CD4-positive, alpha-beta T cell treated with Interleukin-17A for 1 hour (primary cell): ENCODE data around the gene GRHL1.
"Not testable (repeated sequence)": the region's sequence is repeated elsewhere in the genome, so short reads cannot be mapped to it uniquely, and the experiment has no call there.

Experiments used
- DNase-seq: peaks from one replicate; pipeline ENCODE4 v3.0.0-alpha.2; 2020

The GRHL1 gene

GRCh38 chr2:9998916-9999654, 47.6 kb downstream of the GRHL1 start:
- DNase-seq: no peak

GRCh38 chr2:9999693-10000092, 48.2 kb downstream of the GRHL1 start:
- no peak for DNase-seq

DNA sequence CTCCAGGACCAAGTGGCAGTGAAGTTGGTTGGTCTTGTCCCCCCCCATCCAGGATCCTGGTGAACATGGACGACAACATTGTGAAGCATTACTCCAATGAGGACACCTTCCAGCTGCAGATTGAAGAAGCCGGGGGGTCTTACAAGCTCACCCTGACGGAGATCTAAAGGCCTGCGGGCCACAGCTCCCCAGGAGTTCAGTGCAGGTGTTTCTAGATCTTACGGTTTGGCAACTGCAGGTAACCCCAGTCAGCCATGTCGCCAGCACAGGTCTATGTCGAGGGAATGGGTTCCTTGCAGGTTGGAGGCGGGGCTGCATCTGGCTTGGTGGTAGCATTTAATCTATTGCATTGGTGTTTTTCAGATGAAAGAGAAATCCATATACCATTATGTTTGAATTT, 49.0 kb downstream of the GRHL1 start:
- DNase-seq: no peak

DNA sequence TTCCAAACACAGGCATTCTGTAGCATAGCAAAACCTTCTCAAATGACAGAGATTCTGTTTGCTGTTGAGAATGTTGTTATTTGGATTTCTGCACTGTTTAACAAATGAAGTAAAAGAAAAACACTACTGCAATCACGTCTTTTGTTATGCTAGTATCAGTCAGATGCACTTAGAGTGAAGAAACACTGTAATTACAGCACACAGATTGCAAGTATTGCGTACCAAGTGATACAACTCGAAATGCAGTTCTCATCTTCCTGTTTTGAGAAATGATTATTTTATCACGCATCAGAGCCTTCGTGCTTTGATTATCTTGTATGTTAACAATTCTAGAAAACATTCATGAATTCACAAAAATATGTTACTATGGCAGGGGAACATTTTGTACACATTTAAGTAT, 50.1 kb downstream of the GRHL1 start:
- DNase-seq: no peak

DNA sequence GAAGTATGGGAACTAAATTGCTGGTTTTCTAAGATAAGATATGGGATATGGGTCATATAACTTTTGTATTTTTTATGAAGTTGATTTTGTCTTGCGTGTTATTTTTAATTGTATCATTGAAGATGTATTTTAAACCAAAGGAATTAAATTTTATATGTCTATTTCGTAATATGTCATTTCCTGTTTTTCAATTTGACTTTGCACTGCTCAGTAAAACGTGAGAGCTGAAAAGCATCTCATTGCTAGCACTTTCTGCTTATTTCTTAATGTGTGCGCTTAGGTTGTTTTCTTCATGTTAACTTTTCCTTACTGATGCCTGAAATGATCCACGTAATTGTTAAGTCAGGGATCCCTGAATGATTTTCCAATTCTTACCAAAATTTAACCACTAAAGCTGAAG, 50.6 kb downstream of the GRHL1 start:
- DNase-seq: no peak

GRCh38 chr2:10002681-10003080, 51.2 kb downstream of the GRHL1 start:
- no peak for DNase-seq

- DNase-seq: no peak
Observed at GRCh38 chr2:10003206-10004125, 52.0 kb downstream of the GRHL1 start.

- no peak for DNase-seq
Observed at GRCh38 chr2:10004401-10004800, 52.9 kb downstream of the GRHL1 start.

DNA sequence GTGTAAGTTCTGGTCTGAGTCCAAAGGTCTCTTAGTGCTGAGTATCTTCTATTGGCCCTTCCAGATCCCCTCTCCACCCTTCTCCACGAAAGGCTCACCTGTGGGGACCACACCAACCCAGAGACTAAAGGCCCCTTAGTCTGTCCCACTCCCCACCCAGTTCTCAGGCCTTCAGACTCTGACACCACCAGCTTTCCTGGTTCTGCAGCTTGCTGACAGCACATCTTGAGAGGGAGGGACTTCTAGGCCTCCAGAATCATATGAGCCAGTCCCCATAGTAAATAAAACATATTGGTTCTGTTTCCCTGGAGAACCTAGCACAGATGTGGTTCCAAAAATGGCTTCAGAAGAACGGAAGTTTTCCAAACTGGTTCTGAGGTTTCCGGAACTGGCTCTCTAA, 53.3 kb downstream of the GRHL1 start:
- DNase-seq: no peak

DNA sequence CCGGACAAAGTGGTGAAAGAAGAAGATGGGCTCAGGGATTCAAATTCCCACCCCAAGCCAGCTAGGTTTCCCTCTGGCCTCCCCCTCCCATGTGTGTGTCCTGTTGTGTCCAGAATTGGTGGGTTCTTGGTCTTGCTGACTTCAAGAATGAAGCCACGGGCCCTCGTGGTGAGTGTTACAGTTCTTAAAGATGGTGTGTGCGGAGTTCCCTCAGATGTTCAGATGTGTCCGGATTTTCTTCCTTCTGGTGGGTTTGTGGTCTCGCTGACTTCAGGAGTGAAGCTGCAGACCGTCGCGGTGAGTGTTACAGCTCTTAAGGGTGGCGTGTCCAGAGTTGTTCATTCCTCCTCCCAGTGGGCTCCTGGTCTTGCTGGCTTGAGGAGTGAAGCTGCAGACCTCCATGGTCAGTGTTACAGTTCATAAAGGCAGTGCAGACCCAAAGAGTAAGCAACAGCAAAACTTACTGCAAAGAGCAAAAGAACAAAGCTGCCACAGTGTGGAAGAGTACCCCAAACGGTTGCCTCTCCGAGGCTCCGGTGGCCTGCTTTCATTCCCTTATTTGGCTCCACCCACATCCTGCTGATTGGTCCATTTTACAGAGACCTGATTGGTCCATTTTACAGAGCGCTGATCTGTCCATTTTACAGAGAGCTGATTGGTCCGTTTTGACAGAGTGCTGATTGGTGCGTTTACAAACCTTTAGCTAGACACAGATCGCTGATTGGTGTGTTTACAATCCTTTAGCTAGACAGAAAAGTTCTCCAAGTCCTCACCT, 54.2 kb downstream of the GRHL1 start:
- no peak for DNase-seq

DNA sequence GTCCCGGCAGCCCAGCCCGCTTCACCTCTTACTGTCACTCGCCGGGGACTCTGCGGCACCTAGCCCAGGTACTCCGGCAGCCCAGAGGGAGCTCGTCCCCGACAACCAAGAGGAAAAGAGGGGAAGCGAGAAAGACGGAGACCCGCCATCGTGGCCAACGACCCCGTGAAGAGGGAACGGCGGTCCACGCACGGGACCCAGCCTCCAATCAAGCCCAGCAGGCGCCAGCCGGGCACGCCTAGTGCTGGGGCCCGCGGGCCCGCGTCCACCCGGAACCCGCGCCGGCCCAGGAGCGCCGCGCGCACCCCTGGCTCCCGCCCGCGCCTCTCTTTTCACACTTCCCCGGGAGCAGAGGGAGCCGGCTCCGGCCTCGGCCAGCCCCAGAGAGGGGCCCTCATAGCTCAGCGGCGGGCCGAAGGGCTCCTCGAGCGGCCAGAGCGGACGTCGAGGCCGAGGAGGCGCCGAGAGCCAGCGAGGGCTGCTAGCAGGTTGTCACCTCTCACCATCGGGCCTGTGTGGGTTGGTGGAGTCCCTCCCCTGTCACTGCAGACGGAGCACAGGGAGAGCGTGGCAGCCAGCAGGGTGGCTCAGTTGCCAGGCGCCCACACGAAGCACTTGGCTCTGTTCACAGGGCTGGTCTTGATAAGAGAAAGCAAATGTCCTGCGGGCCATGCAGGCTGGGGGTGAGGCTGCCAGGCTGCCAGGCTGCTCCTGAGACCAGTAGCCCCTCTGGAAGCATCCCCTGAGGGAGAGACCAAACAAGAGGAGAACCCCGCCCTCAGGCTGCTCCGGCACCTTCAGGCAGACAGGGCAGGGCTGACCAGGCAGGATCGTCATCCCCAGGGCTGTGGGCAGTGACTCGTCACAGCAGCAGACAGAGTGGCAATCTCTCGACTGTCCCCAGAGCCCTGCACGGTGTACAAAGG, 55.0 kb downstream of the GRHL1 start:
- no peak for DNase-seq

DNA sequence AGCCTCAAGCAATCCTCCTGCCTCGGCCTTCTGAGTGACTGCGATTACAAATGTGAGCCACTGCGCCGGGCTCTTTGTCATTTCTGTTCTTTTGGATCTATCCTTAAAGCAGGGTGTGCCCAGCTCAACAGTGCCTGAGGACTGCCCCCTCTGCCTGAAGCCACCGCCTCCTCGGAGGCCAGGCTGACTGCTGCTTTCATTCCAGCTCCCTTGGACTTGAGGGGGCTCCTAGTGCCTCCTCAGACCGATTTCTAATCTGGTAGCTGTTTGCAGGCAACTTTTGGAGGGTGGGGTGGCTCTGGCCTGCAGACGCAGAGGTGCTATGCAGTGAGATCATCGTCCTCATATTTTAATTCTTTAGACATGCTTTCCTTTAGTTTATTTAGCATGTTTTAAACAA, 55.9 kb downstream of the GRHL1 start:
- no peak for DNase-seq

DNA sequence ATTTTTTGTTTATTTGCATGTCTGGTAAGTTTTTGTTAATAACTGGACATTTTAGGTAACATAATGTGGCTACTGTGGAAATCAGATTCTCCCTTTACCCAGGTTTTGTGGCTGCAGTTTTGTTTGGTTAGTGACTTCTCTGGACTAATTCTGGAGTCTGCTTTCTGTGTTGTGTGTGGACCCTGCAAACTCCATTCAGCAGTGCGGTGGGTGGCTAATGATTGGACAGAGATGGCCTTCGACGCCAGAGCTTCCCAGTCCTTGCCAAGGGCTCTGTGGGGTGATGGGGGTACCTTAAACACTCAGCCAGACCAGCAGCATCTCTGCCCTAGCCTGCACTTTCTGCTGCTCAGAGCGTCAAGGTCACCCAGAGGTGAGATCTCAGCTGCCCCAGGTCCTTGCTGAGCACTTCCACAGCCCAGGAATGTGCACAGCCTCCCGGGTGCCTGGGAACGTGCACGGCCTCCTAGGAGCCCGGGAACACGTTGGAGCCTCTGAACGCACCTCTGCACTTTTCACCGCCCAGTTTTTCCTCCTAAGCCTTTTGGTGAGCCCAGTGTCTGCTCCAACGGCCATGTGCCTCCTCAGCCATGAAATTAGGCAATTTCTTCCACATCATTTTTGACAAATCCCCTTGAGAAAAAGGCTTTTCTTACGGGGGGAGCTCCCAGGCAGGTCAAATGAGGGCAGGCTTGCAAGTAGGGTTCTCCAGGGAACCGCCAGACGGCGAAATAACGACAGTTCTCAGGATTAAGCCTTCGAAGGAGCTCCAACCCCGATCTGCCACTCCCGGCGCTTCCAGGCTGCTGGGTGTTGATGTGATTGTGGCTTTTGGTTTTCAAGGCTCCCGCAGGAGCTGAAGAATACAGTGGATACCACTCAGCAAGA, 56.7 kb downstream of the GRHL1 start:
- no peak for DNase-seq

DNA sequence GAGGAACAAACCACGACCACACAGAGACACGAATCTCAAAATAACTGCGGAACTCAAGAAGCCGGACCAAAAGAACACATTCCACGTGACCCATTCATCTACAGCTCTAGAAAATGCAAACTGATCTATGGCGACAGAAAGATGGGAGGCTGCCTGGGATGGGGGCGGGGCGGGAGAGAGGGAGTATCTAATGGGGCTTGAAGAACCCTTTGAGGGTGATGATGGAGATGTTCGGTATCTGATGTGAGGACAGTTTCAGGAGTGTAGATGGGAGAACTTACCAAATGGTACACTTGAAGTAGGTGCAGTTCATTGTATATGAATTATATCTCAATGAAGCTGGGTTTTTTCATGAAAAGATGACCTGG, 57.3 kb downstream of the GRHL1 start:
- DNase-seq: no peak

GRCh38 chr2:10009271-10009810, 57.8 kb downstream of the GRHL1 start:
- no peak for DNase-seq

DNA sequence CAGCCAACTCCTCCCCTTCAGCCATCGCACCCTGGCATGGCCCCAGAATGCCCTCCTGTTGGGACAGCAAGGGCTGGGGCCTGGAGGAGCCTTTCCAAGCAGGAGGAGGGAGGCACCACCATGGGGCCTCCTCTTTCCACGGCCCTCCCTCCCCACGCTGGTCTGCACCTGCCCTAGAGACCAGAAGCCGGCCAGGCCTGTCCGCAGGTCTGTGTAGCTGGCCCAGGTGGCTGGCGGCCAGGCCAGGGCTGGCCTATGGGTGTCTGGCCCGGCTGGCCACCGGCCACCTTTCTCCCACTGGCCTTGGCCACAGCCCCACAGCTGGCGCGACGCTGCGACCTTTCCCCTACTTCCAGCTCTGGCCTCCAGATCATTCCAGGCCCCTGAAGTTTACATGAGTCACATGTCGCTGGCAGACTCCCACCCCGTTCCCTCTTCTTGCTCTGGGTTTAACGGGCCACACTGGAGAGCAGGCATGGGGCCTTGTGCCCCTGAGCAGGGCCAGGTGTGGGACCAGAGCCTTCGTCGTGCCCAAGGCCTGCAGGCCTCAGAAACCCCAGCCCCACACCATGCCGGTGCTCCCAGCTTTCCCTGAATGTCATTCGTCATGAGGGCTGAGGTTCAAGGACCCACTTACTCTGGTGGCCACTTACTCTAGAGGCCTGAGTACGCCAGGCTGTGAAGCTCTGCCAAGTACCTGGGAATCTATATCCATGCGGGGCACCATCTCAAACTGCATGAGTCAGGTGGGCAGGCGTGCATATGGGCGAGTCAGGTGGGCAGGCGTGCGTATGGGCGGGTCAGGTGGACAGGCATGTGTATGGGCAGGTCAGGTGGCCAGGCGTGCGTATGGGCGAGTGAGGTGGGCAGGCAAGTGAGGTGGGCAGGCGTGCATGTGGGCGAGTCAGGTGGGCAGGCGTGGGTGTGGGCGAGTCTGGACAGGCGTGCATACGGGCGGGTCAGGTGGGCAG, 58.6 kb downstream of the GRHL1 start:
- no peak for DNase-seq

- not testable (repeated sequence) for DNase-seq
Observed at GRCh38 chr2:10010861-10011605, 59.5 kb downstream of the GRHL1 start.

DNA sequence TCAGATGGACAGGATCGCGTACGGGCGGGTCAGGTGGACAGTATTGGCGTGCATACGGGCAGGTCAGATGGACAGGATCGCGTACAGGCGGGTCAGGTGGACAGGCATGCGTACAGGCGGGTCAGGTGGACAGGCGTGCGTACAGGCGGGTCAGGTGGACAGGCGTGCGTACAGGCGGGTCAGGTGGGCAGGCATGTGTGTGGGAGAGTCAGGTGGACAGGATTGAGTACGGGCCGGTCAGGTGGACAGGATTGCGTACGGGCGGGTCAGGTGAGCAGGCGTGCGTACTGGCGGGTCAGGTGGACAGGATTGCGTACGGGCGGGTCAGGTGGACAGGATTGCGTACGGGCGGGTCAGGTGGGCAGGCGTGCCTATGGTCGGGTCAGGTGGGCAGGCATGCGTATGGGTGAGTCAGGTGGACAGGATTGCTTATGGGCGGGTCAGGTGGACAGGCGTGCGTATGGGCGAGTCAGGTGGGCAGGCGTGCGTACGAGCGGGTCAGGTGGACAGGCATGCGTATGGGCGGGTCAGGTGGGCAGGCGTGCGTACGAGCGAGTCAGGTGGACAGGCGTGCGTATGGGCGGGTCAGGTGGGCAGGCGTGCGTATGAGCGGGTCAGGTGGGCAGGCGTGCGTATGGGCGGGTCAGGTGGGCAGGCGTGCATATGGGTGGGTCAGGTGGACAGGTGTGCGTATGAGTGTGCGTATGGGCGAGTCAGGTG, 60.3 kb downstream of the GRHL1 start:
- not testable (repeated sequence) for DNase-seq
